Muscle layer of duodenum (tissue), 2 donors: ENCODE results near the gene CACNA2D2.
A peak's percentile ranks its signal among the peaks of the same experiment; 100 is the strongest.

ENCODE experiments used
- H3K27ac ChIP-seq: one replicate; pipeline ENCODE4 v1.7.0; 2013; ENCODE audit warnings: mild to moderate bottlenecking, low read length
- H3K27me3 ChIP-seq: one replicate; pipeline ENCODE4 v1.7.0; 2013; ENCODE audit warnings: low read depth, mild to moderate bottlenecking, control low read depth, low read length
- H3K36me3 ChIP-seq, 2 donors: one replicate each; pipeline ENCODE4 v1.7.0; 2013; ENCODE audit warnings: low read length in 2 of 2, control low read depth in 1 of 2, mild to moderate bottlenecking in 1 of 2; ENCODE audit not compliant: insufficient read depth in 2 of 2, control insufficient read depth in 1 of 2
- H3K4me1 ChIP-seq, 2 donors: one replicate each; pipeline ENCODE4 v1.7.0; 2013; ENCODE audit warnings: low read length in 2 of 2, mild to moderate bottlenecking in 2 of 2, control low read depth in 1 of 2, moderate library complexity in 1 of 2; ENCODE audit not compliant: insufficient read depth in 2 of 2, control insufficient read depth in 1 of 2
- H3K4me3 ChIP-seq, 2 donors: one replicate each; pipeline ENCODE4 v1.7.0; 2013; ENCODE audit warnings: low read length in 2 of 2, low read depth in 1 of 2, mild to moderate bottlenecking in 1 of 2
- H3K9me3 ChIP-seq, 2 donors: one replicate each; pipeline ENCODE4 v1.7.0; 2013; ENCODE audit warnings: low read length in 2 of 2, control low read depth in 1 of 2, mild to moderate bottlenecking in 1 of 2; ENCODE audit not compliant: control insufficient read depth in 1 of 2
- donor health status: healthy.

CACNA2D2 gene

GRCh38 chr3:50319181-50319893 is 184.1 kb downstream of the CACNA2D2 start:
- no peaks in the 10 kb centered on the region for H3K9me3 ChIP-seq
- peaks cover 21 to 58% of the 10 kb centered on the region in 2 donors for H3K4me1 ChIP-seq
- peaks cover 14 to 17% of the 10 kb centered on the region in 2 donors for H3K36me3 ChIP-seq
- H3K27me3 ChIP-seq, result no peaks in the 10 kb centered on the region
- H3K4me3 ChIP-seq, result peak overlapping the region; percentile 30 to 87
- H3K27ac ChIP-seq, result no peak overlapping the region

- H3K36me3 ChIP-seq, result peaks cover 14 to 17% of the 10 kb centered on the region in 2 donors
- H3K9me3 ChIP-seq, result no peaks in the 10 kb centered on the region
- peak overlapping the region; percentile 30 to 87 for H3K4me3 ChIP-seq
- no peaks in the 10 kb centered on the region for H3K27me3 ChIP-seq
- H3K27ac ChIP-seq, result no peak overlapping the region
- peaks cover 19 to 51% of the 10 kb centered on the region in 2 donors for H3K4me1 ChIP-seq
Measured at GRCh38 chr3:50318615-50319014, 184.8 kb downstream of the CACNA2D2 start.

GRCh38 chr3:50318163-50318562 is 185.3 kb downstream of the CACNA2D2 start:
- H3K4me1 ChIP-seq, result peaks cover 19 to 50% of the 10 kb centered on the region in 2 donors
- H3K27me3 ChIP-seq, result no peaks in the 10 kb centered on the region
- H3K4me3 ChIP-seq, result peak overlapping the region; percentile 30 to 87
- no peaks in the 10 kb centered on the region for H3K9me3 ChIP-seq
- H3K36me3 ChIP-seq, result peaks cover 14 to 17% of the 10 kb centered on the region in 2 donors
- H3K27ac ChIP-seq, result no peak overlapping the region

GRCh38 chr3:50317300-50317699 is 186.1 kb downstream of the CACNA2D2 start:
- H3K27me3 ChIP-seq, result no peaks in the 10 kb centered on the region
- peak overlapping the region; percentile 67 for H3K27ac ChIP-seq
- H3K4me1 ChIP-seq, result peaks cover 19 to 43% of the 10 kb centered on the region in 2 donors
- H3K4me3 ChIP-seq, result no peak overlapping the region
- peaks cover 14 to 17% of the 10 kb centered on the region in 2 donors for H3K36me3 ChIP-seq
- no peaks in the 10 kb centered on the region for H3K9me3 ChIP-seq

GRCh38 chr3:50316657-50317242 is 186.7 kb downstream of the CACNA2D2 start:
- Histone ChIP-seq H3K27ac (peak overlapping the region; percentile 67), H3K4me3 (no peak overlapping the region)

GRCh38 chr3:50314816-50315215 is 188.6 kb downstream of the CACNA2D2 start:
- Histone ChIP-seq H3K36me3 (peaks cover 14 to 15% of the 10 kb centered on the region in 2 donors), H3K9me3 (no peaks in the 10 kb centered on the region), H3K27me3 (no peaks in the 10 kb centered on the region), H3K4me1 (peaks cover 12 to 28% of the 10 kb centered on the region in 2 donors), H3K4me3 (no peak overlapping the region), H3K27ac (no peak overlapping the region)

More at GRCh38 chr3:50316657-50317242, 186.7 kb downstream of the CACNA2D2 start:
- no peaks in the 10 kb centered on the region for H3K9me3 ChIP-seq
- H3K4me1 ChIP-seq, result peaks cover 19 to 37% of the 10 kb centered on the region in 2 donors
- H3K27me3 ChIP-seq, result no peaks in the 10 kb centered on the region
- H3K36me3 ChIP-seq, result peaks cover 14 to 17% of the 10 kb centered on the region in 2 donors

GRCh38 chr3:50314342-50314741 is 189.1 kb downstream of the CACNA2D2 start:
- H3K9me3 ChIP-seq, result no peaks in the 10 kb centered on the region
- H3K4me1 ChIP-seq, result peaks cover 12 to 23% of the 10 kb centered on the region in 2 donors
- no peaks in the 10 kb centered on the region for H3K27me3 ChIP-seq
- H3K4me3 ChIP-seq, result no peak overlapping the region
- no peak overlapping the region for H3K27ac ChIP-seq
- H3K36me3 ChIP-seq, result peaks cover 13 to 14% of the 10 kb centered on the region in 2 donors
